ENCODE measurements around the gene CYP4F22.

Gene CYP4F22

DNA sequence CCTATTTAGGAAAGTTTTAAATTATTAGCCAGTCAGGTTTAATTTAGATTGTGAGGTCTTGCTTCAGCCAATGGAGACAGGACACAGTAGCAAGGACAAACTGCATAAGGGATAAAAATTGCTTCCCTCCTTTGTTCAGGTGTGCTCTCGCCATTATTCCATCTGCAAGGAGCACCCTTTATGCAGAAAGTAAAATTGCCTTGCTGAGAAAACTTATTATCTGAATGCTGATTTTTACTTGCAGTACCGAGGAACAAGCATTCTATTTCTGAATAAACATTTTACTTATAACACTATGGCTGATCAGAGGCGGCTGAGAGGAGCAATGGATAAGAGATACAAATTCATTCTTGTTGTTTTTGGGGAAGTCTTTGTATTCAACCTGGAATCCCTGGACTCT, 8.0 kb downstream of the CYP4F22 start:
- Histone ChIP-seq H3K9ac (no peak overlapping the region), H3K4me2 (no peak overlapping the region), H3K36me3 (ENCODE audit: insufficient read depth) (no peaks in the 10 kb centered on the region), H3K27ac (no peak overlapping the region), H3K4me1 (ENCODE audit: low read depth, poor library complexity, severe bottlenecking) (no peaks in the 10 kb centered on the region), H3K79me2 (ENCODE audit: insufficient read depth, low read depth) (no peaks in the 10 kb centered on the region), H3K27me3 (ENCODE audit: insufficient read depth, low read depth) (peaks cover 41% of the 10 kb centered on the region), H3K4me3 (IDR thresholded peaks at IDR 0.05; ENCODE audit: insufficient read depth, low read depth, low read length) (no peak overlapping the region), H4K20me1 (ENCODE audit: insufficient read depth) (no peaks in the 10 kb centered on the region), H2AFZ (ENCODE audit: low read depth) (no peak overlapping the region)
- TF ChIP-seq, protein P1, sequence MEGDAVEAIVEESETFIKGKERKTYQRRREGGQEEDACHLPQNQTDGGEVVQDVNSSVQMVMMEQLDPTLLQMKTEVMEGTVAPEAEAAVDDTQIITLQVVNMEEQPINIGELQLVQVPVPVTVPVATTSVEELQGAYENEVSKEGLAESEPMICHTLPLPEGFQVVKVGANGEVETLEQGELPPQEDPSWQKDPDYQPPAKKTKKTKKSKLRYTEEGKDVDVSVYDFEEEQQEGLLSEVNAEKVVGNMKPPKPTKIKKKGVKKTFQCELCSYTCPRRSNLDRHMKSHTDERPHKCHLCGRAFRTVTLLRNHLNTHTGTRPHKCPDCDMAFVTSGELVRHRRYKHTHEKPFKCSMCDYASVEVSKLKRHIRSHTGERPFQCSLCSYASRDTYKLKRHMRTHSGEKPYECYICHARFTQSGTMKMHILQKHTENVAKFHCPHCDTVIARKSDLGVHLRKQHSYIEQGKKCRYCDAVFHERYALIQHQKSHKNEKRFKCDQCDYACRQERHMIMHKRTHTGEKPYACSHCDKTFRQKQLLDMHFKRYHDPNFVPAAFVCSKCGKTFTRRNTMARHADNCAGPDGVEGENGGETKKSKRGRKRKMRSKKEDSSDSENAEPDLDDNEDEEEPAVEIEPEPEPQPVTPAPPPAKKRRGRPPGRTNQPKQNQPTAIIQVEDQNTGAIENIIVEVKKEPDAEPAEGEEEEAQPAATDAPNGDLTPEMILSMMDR (conservative IDR thresholded peaks at IDR 0.05; ENCODE audit: low read depth, low read length): no peak

DNA sequence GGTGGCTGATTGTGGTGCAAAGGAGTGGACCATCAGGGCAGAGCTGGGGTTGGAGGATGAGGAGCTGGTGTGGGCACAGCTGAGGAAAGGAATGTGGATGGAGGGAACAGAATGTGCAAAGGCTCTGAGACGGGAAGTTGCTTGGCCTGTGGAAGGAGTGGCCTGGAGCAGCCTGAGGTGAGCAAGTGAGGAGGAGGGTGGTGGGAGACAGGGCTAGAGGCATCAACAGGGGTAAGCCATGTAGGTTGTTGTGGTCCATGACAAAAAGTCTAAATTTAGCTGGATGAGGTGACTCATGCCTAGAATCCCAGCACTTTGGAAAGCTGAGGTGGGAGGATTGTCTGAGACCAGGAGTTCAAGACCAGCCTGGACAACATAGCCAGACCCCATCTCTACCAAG, 9.5 kb downstream of the CYP4F22 start:
- Histone ChIP-seq H3K36me3 (ENCODE audit: insufficient read depth) (no peaks in the 10 kb centered on the region), H3K4me2 (no peak overlapping the region), H3K4me1 (ENCODE audit: low read depth, poor library complexity, severe bottlenecking) (no peaks in the 10 kb centered on the region), H3K79me2 (ENCODE audit: insufficient read depth, low read depth) (no peaks in the 10 kb centered on the region), H3K9ac (no peak overlapping the region), H3K27ac (no peak overlapping the region), H2AFZ (ENCODE audit: low read depth) (no peak overlapping the region), H3K4me3 (IDR thresholded peaks at IDR 0.05; ENCODE audit: insufficient read depth, low read depth, low read length) (no peak overlapping the region), H4K20me1 (ENCODE audit: insufficient read depth) (no peaks in the 10 kb centered on the region), H3K27me3 (ENCODE audit: insufficient read depth, low read depth) (peaks cover 35% of the 10 kb centered on the region)
- TF ChIP-seq, protein P1 (conservative IDR thresholded peaks at IDR 0.05; ENCODE audit: low read depth, low read length): no peak

DNA sequence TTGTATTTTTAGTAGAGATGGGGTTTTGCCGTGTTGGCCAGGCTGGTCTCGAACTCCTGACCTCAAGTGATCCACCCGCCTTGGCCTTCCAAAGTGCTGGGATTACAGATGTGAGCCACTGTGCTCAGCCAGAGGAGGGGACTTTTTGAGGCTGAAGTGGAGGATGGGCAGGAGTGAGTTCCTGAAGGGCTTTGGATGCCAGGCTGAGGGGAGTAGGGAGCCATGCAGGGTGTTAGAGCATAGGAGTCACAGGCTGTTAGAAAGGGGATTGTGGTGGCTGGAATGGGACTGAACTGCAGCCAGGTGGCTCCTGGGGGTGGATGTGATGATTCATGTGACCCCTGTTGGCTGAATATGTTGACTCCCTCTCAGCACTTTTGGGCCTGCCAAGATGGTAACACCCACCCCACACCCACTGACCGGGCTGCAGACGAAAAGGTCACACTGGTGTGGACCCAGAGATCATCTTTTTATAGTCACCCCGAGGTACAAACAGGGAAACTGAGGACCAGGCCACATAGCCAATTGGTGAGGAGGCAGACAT, 11.2 kb downstream of the CYP4F22 start:
- H3K36me3 ChIP-seq (ENCODE audit: insufficient read depth): no peaks in the 10 kb centered on the region
- peaks cover 36% of the 10 kb centered on the region for H3K27me3 ChIP-seq (ENCODE audit: insufficient read depth, low read depth)
- no peak overlapping the region for H3K4me3 ChIP-seq (IDR thresholded peaks at IDR 0.05; ENCODE audit: insufficient read depth, low read depth, low read length)
- no peak overlapping the region for H2AFZ ChIP-seq (ENCODE audit: low read depth)
- TF ChIP-seq, protein P1 (conservative IDR thresholded peaks at IDR 0.05; ENCODE audit: low read depth, low read length): no peak
- H3K9ac ChIP-seq: no peak overlapping the region
- no peaks in the 10 kb centered on the region for H3K4me1 ChIP-seq (ENCODE audit: low read depth, poor library complexity, severe bottlenecking)
- no peak overlapping the region for H3K4me2 ChIP-seq
- H3K79me2 ChIP-seq (ENCODE audit: insufficient read depth, low read depth): no peaks in the 10 kb centered on the region
- H4K20me1 ChIP-seq (ENCODE audit: insufficient read depth): no peaks in the 10 kb centered on the region
- H3K27ac ChIP-seq: no peak overlapping the region

DNA sequence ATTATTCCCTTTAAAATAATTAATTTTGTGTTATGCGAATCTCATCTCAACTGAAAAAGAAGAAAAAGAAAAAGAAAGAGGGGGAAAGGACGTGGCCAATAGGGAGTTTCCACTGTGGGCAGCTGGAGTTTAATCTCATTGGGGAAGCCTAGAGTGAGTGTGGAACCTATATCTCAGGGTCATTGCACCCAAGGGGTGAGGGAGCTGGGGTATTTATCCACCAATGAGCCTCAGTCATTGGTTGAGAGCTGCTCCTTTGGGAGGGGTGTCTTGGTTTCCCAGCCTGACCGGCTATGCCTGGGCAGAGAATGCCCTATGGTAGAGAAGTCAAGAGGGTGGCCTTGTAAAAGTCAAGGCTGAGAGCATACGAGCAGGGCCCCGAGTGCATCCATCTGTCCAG, 16.5 kb downstream of the CYP4F22 start:
- H3K79me2 ChIP-seq (ENCODE audit: insufficient read depth, low read depth): no peaks in the 10 kb centered on the region
- no peak overlapping the region for H2AFZ ChIP-seq (ENCODE audit: low read depth)
- peaks cover 10% of the 10 kb centered on the region; the same call in 1 of the 2 replicates for H3K27me3 ChIP-seq (ENCODE audit: insufficient read depth, low read depth)
- no peak overlapping the region for H3K9ac ChIP-seq
- no peak overlapping the region for H3K27ac ChIP-seq
- no peaks in the 10 kb centered on the region for H3K36me3 ChIP-seq (ENCODE audit: insufficient read depth)
- no peak overlapping the region for H3K4me3 ChIP-seq (IDR thresholded peaks at IDR 0.05; ENCODE audit: insufficient read depth, low read depth, low read length)
- H3K4me2 ChIP-seq: no peak overlapping the region
- TF ChIP-seq, protein P1 (conservative IDR thresholded peaks at IDR 0.05; ENCODE audit: low read depth, low read length): no peak
- H3K4me1 ChIP-seq (ENCODE audit: low read depth, poor library complexity, severe bottlenecking): no peaks in the 10 kb centered on the region
- H4K20me1 ChIP-seq (ENCODE audit: insufficient read depth): no peaks in the 10 kb centered on the region

Measured in KMS-11 (cell line).